Glomerular visceral epithelial cell (primary cell): Measurements from ENCODE around the gene RNF186.

Experiments used
- DNase-seq: peaks from one replicate; pipeline ENCODE4 v3.0.0-alpha.2; 2016; ENCODE audit errors: extremely low spot score

Gene RNF186

DNA sequence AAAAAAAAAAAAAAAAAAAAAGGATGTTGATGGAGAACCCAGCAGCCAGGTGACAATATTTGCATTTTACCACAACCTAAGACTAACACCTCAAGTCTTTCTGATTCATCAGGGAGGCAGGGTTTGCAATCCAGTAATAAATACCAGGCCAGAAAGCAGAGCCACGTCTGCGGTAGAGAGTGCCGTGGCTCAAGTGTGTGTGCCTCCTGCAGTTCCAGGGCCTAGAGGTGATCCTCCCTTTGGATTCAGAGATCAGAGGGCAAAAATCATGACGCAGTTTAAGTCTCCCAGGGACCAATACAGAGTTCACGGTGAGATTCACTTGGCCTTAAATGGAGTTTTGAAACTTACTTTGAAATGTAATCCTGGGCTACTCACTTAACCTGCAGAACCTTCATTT lies 50.2 kb downstream of the RNF186 start:
- DNase-seq = peak; percentile 83
